ENCODE results near the gene NAA11.

The NAA11 gene

DNA sequence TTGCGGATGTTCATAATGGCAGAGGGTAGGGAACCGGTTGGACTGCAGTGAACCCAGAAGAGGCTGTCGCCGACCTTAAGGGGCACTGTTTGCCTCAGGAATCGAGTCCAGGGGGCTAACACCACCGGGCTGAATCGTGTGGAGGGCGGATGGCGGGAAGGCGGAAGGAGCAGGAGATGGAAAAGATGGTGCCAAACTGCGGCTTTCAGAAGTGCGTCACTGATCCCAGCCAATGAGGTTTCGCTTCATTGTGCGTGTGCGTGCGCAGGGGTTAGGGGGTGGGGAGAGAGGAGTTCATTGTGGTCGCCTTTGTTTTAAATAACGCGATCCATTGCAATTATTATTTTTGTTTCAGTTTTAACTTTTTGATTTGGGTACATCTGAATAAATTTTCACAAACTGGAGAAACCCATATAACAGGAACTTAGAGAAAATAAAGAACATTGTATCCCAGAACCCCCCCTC, at the start of gene NAA11:
TSS of gene NAA11 (minus strand) at position 198 of the 465 bp plus-strand sequence. CDS start at position 14, 184 bp downstream.
- DNase-seq (ENCODE audit: low read depth in 2 of 3, low spot score in 1 of 3): no peak

DNA sequence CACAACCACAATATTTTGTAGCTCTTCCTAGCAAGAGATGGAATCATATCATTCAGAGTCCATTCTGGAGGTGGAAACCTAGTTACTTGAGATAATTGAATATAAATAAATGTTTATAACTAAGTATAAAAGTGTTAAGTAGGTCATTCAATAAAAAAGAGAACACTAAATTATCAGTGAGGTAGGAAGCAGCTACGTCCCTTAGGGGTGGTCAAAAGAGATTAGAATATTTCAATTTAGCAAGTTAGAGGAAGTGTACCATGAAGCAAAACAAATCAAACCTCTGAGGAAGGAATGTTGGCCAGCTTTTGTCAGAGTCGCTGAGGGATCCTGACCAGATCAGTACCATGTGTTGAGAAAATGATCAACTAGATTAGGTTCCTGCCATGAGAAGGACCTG, 44.2 kb upstream of the NAA11 start:
- DNase-seq (ENCODE audit: low read depth in 2 of 3, low spot score in 1 of 3): no peak

DNA sequence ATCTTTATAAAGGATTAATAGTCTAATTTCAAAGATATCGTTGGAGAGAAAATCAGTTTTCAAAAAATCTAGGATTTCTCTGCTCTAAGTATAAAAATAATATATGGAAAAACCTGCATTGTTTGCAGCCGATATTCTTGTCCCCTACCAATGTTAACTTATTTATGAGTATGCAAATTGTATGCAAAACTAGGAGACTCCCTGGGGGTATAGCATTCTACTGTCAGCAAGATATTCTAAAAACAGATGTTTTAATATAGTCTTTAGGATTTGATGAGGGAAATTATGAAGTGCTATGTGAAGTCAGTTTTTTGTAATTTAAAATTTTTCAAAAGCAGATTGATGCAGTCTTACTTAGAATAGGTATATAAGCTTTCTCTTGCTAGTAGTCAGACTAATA, 41.2 kb upstream of the NAA11 start:
- DNase-seq (ENCODE audit: low read depth in 2 of 3, low spot score in 1 of 3): no peak

- no peak for DNase-seq (ENCODE audit: low read depth in 2 of 3, low spot score in 1 of 3)
These were observed 40.6 kb upstream of the NAA11 start for GRCh38 chr4:79366422-79366821.

DNA sequence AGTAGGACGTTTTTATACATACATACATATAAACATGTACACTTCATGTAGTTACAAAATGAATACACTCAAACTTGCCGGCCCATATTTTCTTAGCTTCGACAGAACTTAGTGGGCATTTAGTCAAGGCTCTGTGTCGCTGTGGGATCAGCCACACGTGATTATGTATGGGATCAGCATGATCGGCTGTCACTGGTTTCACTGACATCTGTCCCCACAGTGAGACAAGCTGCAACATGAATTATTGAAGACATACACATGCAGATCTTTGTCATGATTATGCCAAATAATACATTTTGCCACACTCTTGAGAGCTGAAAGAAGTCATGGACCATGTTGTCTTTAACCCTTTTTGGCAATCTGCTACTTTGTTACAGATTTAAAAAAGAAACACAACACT, 38.2 kb upstream of the NAA11 start:
- no peak for DNase-seq (ENCODE audit: low read depth in 2 of 3, low spot score in 1 of 3)

- no peak for DNase-seq (ENCODE audit: low read depth in 2 of 3, low spot score in 1 of 3)
These were observed 36.8 kb upstream of the NAA11 start for GRCh38 chr4:79362626-79363025.

- DNase-seq (ENCODE audit: low read depth in 2 of 3, low spot score in 1 of 3): no peak
These were observed 34.1 kb upstream of the NAA11 start for GRCh38 chr4:79360006-79360405.

- no peak for DNase-seq (ENCODE audit: low read depth in 2 of 3, low spot score in 1 of 3)
These were observed 32.6 kb upstream of the NAA11 start for GRCh38 chr4:79358438-79358837.

DNA sequence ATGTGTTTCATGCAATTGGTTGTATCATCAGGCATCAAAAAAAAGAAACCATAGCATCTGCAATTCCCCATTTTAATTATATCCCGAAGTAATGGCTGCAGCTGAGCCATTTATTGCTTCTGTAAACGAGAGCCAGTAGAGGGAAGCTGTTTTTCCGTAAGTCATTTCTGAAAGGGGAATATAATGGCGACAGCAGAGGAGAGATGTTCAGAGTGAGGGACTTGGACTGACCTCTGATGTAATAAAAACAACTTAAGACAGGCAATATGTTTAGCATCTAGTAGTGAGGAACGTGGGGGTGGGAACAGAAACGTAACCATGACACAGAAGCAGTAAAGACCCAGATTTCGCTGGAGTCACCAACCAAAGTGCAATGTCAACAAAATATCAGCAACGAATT, 31.5 kb upstream of the NAA11 start:
- DNase-seq (ENCODE audit: low read depth in 2 of 3, low spot score in 1 of 3): no peak

GRCh38 chr4:79353075-79353474, 27.2 kb upstream of the NAA11 start:
- no peak for DNase-seq (ENCODE audit: low read depth in 2 of 3, low spot score in 1 of 3)

DNA sequence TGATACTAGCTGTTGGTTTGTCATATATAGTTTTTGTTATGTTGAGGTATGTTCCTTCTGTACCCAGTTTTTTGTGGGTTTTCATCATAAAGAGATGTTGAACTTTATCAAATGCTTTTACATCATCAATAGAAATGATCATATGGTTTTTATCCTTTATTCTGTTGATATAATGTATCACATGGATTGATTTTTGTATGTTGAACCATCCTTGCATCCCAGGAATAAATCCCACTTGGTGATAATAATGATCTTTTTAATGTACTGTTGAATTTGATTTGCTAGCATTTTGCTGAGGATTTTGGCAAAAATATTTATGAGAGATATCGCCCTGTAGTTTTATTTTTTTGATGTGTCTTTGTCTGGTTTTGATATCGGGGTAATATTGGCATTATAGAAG, 22.5 kb upstream of the NAA11 start:
- DNase-seq (ENCODE audit: low read depth in 2 of 3, low spot score in 1 of 3): no peak

DNA sequence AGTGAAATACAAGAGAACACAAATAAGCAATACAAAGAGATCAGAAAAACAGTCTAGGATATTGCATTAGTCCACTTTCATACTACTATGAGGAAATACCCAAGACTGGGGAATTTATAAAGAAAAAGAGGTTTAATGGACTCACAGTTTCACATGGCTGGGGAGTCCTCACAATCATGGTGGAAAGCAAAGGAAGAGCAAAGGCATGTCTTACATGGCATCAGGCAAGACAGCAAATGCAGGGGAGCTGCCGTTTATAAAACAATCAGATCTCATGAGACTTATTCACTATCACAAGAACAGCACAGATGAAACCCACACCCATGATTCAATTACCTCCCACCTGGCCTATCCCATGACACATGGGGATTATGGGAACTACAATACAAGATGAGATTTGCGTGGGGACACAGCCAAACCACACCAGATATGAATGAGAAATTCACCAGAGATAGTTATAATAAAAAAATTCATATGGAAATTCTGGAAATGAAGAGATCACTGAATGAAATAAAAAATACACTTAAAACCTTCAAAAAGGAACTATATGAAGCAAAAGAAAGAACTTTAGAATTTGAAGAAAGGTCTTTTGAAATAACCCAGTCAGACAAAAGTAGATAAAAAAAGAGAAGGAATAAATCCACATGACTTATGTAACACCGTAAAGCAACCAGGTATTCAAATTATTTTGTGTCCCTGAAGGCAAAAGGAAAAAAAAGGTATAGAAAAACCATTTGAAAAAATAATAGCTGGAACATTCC, 16.2 kb upstream of the NAA11 start:
- DNase-seq (ENCODE audit: low read depth in 2 of 3, low spot score in 1 of 3): no peak

DNA sequence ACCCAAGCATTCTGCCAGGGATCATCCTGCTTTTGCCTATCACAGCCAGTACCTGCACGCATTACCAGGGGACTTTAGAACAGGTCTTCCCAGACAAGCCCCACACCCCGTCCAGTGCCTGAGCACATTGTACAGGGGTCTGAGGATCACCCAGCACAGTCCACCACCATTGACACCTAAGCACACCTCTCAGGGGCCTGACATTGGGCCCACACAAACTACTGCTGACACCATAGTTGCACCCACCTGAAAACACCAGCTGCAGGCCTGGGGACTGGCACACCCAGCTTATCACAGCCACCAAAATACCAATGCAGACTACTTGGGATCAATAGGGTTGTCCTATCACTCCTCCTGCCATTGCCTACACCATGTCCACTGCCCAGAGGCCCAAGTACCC, 14.7 kb upstream of the NAA11 start:
- no peak for DNase-seq (ENCODE audit: low read depth in 2 of 3, low spot score in 1 of 3)

DNA sequence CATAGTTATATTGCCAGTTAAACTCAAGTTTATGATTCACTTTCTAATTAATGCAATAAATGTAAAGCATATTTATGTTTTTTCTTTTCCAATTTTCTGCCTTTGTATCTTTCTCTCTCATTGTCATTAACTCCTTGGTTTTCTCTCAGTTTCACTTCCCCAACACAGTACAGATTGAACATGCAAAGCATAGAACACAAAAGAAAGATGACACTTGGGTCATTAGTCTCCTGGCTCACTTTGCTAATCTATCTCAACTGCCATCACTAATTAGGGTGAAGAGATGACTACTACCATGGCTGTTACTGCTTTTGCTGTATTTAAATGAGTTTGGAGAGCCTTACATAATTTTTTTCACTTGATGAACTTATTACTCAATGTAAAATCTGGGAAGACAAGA, 12.3 kb upstream of the NAA11 start:
- no peak for DNase-seq (ENCODE audit: low read depth in 2 of 3, low spot score in 1 of 3)

DNA sequence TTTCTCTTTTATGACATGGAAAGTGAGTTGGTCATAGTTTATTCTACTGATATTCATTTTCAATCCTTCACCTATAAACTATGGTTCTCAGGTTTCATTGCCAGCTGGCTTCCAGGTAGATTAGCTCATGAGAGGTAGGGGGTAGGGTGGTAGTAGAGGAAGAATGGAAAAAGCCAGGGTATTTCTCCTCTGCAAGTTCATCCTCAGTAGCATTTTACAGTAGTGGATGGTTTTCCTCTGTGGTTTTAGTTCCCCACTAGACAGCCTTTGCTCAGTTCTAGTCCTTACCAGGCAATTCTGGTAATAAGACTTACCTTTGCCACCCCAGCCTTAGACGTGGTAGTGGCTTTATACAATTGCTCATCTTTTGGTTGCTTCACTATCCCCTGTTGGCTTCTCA, 8.9 kb upstream of the NAA11 start:
- no peak for DNase-seq (ENCODE audit: low read depth in 2 of 3, low spot score in 1 of 3)

GRCh38 chr4:79334341-79334740, 8.5 kb upstream of the NAA11 start:
- no peak for DNase-seq (ENCODE audit: low read depth in 2 of 3, low spot score in 1 of 3)

- no peak for DNase-seq (ENCODE audit: low read depth in 2 of 3, low spot score in 1 of 3)
These were observed 5.4 kb upstream of the NAA11 start for GRCh38 chr4:79331126-79331876.

- DNase-seq (ENCODE audit: low read depth in 2 of 3, low spot score in 1 of 3): no peak
These were observed 4.9 kb upstream of the NAA11 start for GRCh38 chr4:79330720-79331119.

- no peak for DNase-seq (ENCODE audit: low read depth in 2 of 3, low spot score in 1 of 3)
These were observed 425 bp downstream of the NAA11 start for GRCh38 chr4:79325436-79325835.

GRCh38 chr4:79319975-79320374, 5.9 kb downstream of the NAA11 start:
- no peak for DNase-seq (ENCODE audit: low read depth in 2 of 3, low spot score in 1 of 3)

DNA sequence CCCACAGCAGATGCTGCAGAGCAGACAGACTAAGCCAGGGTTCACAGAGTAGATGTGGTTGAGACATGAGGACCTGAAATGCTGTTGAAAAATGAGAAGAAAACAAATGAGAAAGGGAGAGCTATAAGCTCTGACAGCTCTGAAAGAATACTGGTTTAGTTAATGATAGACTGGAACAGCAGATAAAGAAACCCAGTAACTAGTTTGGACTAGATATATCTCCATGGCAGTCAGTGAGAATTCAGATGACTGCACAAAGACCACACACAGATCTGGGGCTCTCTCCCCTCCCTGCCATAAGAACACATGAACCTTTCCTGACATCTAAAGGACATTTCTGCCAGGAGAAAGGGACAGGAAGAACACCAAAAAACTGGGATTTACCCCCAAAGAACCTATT, 8.2 kb downstream of the NAA11 start:
- DNase-seq (ENCODE audit: low read depth in 2 of 3, low spot score in 1 of 3): no peak

GRCh38 chr4:79315891-79316290, 10.0 kb downstream of the NAA11 start:
- no peak for DNase-seq (ENCODE audit: low read depth in 2 of 3, low spot score in 1 of 3)

- no peak for DNase-seq (ENCODE audit: low read depth in 2 of 3, low spot score in 1 of 3)
These were observed 14.6 kb downstream of the NAA11 start for GRCh38 chr4:79311279-79311678.

Data from stimulated activated CD4-positive, alpha-beta T cell treated with anti-CD3 and anti-CD28 coated beads, Interleukin-12 subunit alpha, Interleukin-12 subunit beta, amount 100 ng/mL, for 48 hours (primary cell).